ENCODE data around the gene MED9. TPM values are rescaled to one million over a fixed set of nuclear protein-coding genes. Genes with fewer than 3 reads are reported as not detected.

The MED9 gene
- total RNA-seq, 4 donors from 2014 or later = 5.8 to 15.4 (median 12.2) TPM

DNA sequence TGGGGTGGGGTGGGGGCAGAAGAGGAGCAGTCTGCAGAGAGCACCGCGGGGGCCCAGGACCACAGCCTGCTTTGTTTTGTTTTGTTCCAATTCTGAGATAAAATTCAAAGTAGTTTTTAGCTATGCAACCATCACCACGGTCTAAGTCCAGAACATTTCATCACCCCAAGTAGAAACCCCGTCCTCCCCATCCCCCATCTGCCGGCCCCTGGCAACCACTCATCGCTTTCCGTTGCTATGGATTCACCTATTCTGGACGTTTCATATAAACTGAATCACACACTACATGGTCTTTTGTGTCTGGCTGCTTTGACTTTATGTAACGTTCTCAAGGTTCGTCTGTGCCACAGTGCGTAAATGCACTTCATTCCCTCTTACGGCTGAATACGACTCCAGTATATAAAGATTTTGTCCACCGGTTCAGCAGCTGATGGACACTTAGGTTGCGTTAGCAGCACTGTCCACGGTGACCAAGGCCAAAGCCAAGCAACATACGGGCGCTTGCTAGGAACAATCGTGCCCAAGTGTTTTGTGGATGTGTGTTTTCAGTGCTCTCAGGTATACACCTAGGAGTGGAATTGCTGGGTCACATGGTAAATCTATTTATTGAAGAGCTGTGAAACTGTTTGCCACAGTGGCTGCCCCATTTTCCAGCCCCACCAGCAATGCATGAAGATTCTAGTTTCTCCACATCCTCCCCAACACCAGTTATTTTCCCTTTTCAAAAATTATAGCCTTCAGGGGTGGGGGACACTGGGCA is 47.1 kb downstream of the MED9 start:
- DNase-seq = no peak
- 82 to 91% methylated on average over 18 to 19 of the region's 19 CpGs for WGBS, 2 donors
- H3K4me3 ChIP-seq = no peak overlapping the region
- H3K27me3 ChIP-seq = no peaks in the 10 kb centered on the region
- TF ChIP-seq POLR2A (IDR thresholded peaks at IDR 0.05) = no peak
- TF ChIP-seq, protein P1, sequence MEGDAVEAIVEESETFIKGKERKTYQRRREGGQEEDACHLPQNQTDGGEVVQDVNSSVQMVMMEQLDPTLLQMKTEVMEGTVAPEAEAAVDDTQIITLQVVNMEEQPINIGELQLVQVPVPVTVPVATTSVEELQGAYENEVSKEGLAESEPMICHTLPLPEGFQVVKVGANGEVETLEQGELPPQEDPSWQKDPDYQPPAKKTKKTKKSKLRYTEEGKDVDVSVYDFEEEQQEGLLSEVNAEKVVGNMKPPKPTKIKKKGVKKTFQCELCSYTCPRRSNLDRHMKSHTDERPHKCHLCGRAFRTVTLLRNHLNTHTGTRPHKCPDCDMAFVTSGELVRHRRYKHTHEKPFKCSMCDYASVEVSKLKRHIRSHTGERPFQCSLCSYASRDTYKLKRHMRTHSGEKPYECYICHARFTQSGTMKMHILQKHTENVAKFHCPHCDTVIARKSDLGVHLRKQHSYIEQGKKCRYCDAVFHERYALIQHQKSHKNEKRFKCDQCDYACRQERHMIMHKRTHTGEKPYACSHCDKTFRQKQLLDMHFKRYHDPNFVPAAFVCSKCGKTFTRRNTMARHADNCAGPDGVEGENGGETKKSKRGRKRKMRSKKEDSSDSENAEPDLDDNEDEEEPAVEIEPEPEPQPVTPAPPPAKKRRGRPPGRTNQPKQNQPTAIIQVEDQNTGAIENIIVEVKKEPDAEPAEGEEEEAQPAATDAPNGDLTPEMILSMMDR (IDR thresholded peaks at IDR 0.05) = no peak
- peaks cover 0 to 29% (median 0%) of the 10 kb centered on the region in 3 donors for H3K36me3 ChIP-seq
- H3K4me1 ChIP-seq = peaks cover 0 to 17% (median 0%) of the 10 kb centered on the region in 3 donors
- no peaks in the 10 kb centered on the region for H3K9me3 ChIP-seq
- no peak overlapping the region for H3K27ac ChIP-seq
- intact Hi-C loops (cut with DNase I) = no loop called here

DNA sequence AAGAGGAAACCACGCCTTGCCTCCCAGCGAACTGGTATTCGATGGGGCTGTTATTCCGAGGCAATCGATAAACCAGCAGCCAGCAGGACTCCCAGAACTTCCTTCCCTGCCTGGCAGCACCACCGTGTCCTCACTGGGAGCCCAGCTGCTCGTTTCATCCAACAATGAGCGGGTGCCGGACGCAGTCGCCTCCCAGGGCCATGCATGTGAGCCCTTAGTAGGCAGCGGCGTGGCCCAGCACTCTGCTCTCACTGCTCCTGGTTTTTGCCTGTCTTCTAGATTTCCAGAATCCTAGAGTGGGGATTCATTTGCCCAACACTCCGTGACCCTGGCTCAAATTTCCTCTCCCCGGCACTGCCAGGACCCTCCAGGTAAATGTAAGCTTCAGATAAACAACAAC is 48.5 kb downstream of the MED9 start:
- Histone ChIP-seq H3K27ac (no peak overlapping the region), H3K4me3 (no peak overlapping the region), H3K9me3 (no peaks in the 10 kb centered on the region), H3K36me3 (peaks cover 0 to 18% (median 0%) of the 10 kb centered on the region in 3 donors), H3K27me3 (no peaks in the 10 kb centered on the region), H3K4me1 (peaks cover 0 to 17% (median 0%) of the 10 kb centered on the region in 3 donors)
- intact Hi-C loops (cut with DNase I) = no loop called here
- TF ChIP-seq, protein P1 (IDR thresholded peaks at IDR 0.05) = no peak
- no peak for TF ChIP-seq POLR2A (IDR thresholded peaks at IDR 0.05)
- 86 to 87% methylated on average over 15 of the region's 15 CpGs for WGBS, 2 donors
- no peak for DNase-seq

- DNase-seq = no peak
- Histone ChIP-seq H3K4me1 (peaks cover 0 to 17% (median 0%) of the 10 kb centered on the region in 3 donors), H3K27ac (no peak overlapping the region), H3K9me3 (no peaks in the 10 kb centered on the region), H3K4me3 (no peak overlapping the region), H3K36me3 (peaks cover 0 to 12% (median 0%) of the 10 kb centered on the region in 3 donors), H3K27me3 (no peaks in the 10 kb centered on the region)
- 66 to 100% methylated on average over 1 to 4 of the region's 6 CpGs for whole genome bisulfite sequencing, 2 donors
- TF ChIP-seq, protein P1 (IDR thresholded peaks at IDR 0.05) = no peak
- TF ChIP-seq POLR2A (IDR thresholded peaks at IDR 0.05) = no peak
- intact Hi-C loops (cut with DNase I) = no loop called here
These were observed 49.2 kb downstream of the MED9 start for GRCh38 chr17:17525956-17526355.

DNA sequence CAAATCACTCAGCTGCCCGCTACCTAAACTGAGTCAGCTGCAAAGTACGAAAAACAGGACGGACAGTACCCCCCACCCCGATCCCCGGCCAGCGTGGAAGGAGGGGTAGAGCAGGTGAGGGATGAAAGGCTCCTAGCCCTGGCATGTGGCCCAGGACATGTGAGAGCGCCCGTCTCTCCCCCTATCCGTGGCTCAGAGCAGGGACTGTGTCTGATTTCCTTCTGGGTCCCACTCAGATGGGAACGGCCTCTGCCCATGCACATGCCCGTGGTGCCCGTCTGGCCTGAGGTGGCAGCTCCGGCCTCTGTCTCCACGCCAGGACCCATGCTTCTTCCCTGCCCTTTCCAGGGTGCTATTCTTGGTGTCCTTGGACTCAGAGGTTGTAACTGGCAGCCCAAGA is 49.6 kb downstream of the MED9 start:
- H3K36me3 ChIP-seq = peaks cover 0 to 8% (median 0%) of the 10 kb centered on the region in 3 donors
- H3K27me3 ChIP-seq = no peaks in the 10 kb centered on the region
- 63 to 82% methylated on average over 5 of the region's 14 CpGs for WGBS, 2 donors
- no peak overlapping the region for H3K4me3 ChIP-seq
- intact Hi-C loops (cut with DNase I) = no loop called here
- peaks cover 0 to 17% (median 0%) of the 10 kb centered on the region in 3 donors for H3K4me1 ChIP-seq
- no peak for DNase-seq
- TF ChIP-seq, protein P1 (IDR thresholded peaks at IDR 0.05) = no peak
- TF ChIP-seq POLR2A (IDR thresholded peaks at IDR 0.05) = no peak
- no peak overlapping the region for H3K27ac ChIP-seq
- no peaks in the 10 kb centered on the region for H3K9me3 ChIP-seq

DNA sequence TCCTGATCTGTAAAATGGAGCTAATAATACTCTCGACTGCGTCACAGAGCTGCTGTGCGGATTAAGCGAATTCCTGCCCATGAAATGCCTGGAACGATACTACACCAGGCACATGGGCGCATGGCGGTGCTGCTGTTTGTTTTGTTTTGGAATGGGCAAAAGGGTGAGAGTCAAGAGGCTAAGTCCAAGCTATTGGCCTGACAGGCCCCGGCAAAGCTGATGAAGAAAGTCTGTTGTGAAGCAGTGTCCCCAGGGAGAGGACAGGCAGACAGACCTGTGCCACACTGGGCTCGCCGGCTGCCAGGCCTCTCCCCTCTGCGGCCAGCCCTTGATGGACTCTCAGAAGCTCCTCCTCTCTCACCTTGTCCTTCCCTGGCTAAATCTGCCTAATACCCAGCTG is 50.7 kb downstream of the MED9 start:
- 97% methylated on average over 8 to 9 of the region's 11 CpGs for WGBS, 2 donors
- Histone ChIP-seq H3K27me3 (no peaks in the 10 kb centered on the region), H3K27ac (no peak overlapping the region), H3K4me3 (no peak overlapping the region), H3K36me3 (no peaks in the 10 kb centered on the region), H3K4me1 (peaks cover 0 to 17% (median 0%) of the 10 kb centered on the region in 3 donors), H3K9me3 (no peaks in the 10 kb centered on the region)
- DNase-seq = no peak
- no peak for TF ChIP-seq POLR2A (IDR thresholded peaks at IDR 0.05)
- TF ChIP-seq, protein P1 (IDR thresholded peaks at IDR 0.05) = no peak
- intact Hi-C loops (cut with DNase I) = no loop called here

Data from esophagus squamous epithelium (tissue), 5 donors.